Suprapubic skin (tissue), 3 donors: ENCODE results near the gene NFE2L2.
"Not testable (repeated sequence)": the region's sequence is repeated elsewhere in the genome, so short reads cannot be mapped to it uniquely, and the experiment has no call there.

ENCODE experiments used
- CTCF ChIP-seq, 2 donors: fragments of 200-600 bp in 1 of 2; fragments of 450-650 bp in 1 of 2; sonication (generic) in 1 of 2; IDR thresholded peaks; one replicate each; pipeline ENCODE4 v1.5.1; 2016 to 2019; ENCODE audit warnings: antibody characterized with exemption in 2 of 2, mild to moderate bottlenecking in 1 of 2, moderate library complexity in 1 of 2
- EP300 ChIP-seq: sonication (generic); formaldehyde crosslinking; IDR thresholded peaks from one replicate; pipeline ENCODE4 v1.6.1; 2017; ENCODE audit warnings: antibody characterized with exemption

DNA sequence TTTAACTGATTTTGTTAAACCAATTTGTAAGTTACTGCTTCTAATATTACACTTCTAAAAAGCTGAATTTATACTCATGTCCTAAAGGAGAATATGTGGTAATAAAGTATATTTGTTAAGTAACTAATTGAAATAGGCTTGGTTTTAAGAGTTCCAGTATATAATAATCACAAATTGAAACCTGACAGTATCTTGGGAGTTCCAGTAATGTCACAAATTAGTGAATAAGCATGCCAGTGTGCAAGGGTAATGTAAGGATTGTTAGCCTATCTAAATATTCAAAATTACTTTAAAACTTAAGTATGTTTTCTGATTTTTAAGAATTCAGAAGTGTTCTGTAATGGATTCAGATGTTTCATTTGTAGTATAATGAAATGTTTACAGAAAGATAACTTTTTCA is 41.1 kb downstream of the NFE2L2 start:
- TF ChIP-seq CTCF (IDR thresholded peaks at IDR 0.05); EP300: not testable (repeated sequence)
